Measurements from ENCODE around the gene PIEZO2. TPM values are rescaled to one million over a fixed set of nuclear protein-coding genes. Genes with fewer than 3 reads are reported as not detected.

The PIEZO2 gene
- total RNA-seq, 1 experiment from 2014 or later = 0.11 TPM

DNA sequence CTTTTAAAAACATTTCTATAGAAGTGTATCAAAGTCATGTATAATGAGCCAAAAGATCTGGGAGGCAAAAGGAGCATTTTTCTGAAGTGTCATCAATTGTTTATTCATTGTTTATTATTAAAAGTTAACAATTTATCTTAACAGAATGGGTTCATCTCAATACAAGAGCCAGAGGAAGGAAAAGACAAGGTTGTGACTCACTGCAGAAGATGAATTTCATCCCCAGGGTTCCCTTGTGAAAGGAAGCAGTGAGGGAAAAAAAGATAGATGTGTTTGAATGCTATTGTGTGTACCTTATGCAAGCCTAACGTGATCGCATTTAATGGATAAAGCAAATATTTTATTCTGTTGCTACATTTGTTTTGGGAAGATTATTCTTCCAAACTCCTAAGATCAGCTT, 286.3 kb downstream of the PIEZO2 start:
- Histone ChIP-seq H3K36me3 (ENCODE audit: control insufficient read depth, insufficient read depth, low read length) (no peaks in the 10 kb centered on the region), H3K27me3 (replicated peaks; ENCODE audit: control insufficient read depth, insufficient read depth, low read length) (no peaks in the 10 kb centered on the region), H3K4me1 (no peaks in the 10 kb centered on the region), H3K4me3 (ENCODE audit: low read depth, low read length) (no peak overlapping the region), H3K9me3 (no peaks in the 10 kb centered on the region)
- DNase-seq = no peak
- peaks cover 12% of the 10 kb centered on the region for H3K9me3 Mint-ChIP-seq (ENCODE audit: unreplicated experiment)
- H3K36me3 Mint-ChIP-seq (ENCODE audit: insufficient read depth, unreplicated experiment) = no peaks in the 10 kb centered on the region
- no peak for TF ChIP-seq CTCF (IDR thresholded peaks at IDR 0.05; ENCODE audit: insufficient read depth in 1 of 2, low read depth in 1 of 2, low read length in 1 of 2, severe bottlenecking in 1 of 2, unreplicated experiment in 1 of 2)
- no peak overlapping the region for H3K27ac Mint-ChIP-seq (ENCODE audit: unreplicated experiment)
- intact Hi-C loops (cut with micrococcal nuclease; ENCODE audit: unreplicated experiment) = no loop called here
- H3K27me3 Mint-ChIP-seq (ENCODE audit: insufficient read depth, unreplicated experiment) = peaks cover 5% of the 10 kb centered on the region
- no peak overlapping the region for H3K4me3 Mint-ChIP-seq (ENCODE audit: unreplicated experiment)
- ChIA-PET CTCF (no interaction called here), POLR2A (no interaction called here)
- H3K4me1 Mint-ChIP-seq (ENCODE audit: low read depth, unreplicated experiment) = no peaks in the 10 kb centered on the region
- no TSS peak for BruUV-seq (replicated peaks)

GRCh38 chr18:10860928-10861327, 288.4 kb downstream of the PIEZO2 start:
- TF ChIP-seq CTCF (IDR thresholded peaks at IDR 0.05; ENCODE audit: insufficient read depth in 1 of 2, low read depth in 1 of 2, low read length in 1 of 2, severe bottlenecking in 1 of 2, unreplicated experiment in 1 of 2) = no peak
- Mint-ChIP-seq H3K27ac (ENCODE audit: unreplicated experiment) (no peak overlapping the region), H3K27me3 (ENCODE audit: insufficient read depth, unreplicated experiment) (peaks cover 5% of the 10 kb centered on the region), H3K4me3 (ENCODE audit: unreplicated experiment) (no peak overlapping the region), H3K4me1 (ENCODE audit: low read depth, unreplicated experiment) (no peaks in the 10 kb centered on the region), H3K36me3 (ENCODE audit: insufficient read depth, unreplicated experiment) (no peaks in the 10 kb centered on the region), H3K9me3 (ENCODE audit: unreplicated experiment) (peaks cover 12% of the 10 kb centered on the region)
- ChIA-PET POLR2A (no interaction called here), CTCF (no interaction called here)
- no peak for DNase-seq
- no peaks in the 10 kb centered on the region for H3K27me3 ChIP-seq (replicated peaks; ENCODE audit: control insufficient read depth, insufficient read depth, low read length)
- H3K9me3 ChIP-seq = no peaks in the 10 kb centered on the region
- H3K4me3 ChIP-seq (ENCODE audit: low read depth, low read length) = no peak overlapping the region
- intact Hi-C loops (cut with micrococcal nuclease; ENCODE audit: unreplicated experiment) = no loop called here
- H3K36me3 ChIP-seq (ENCODE audit: control insufficient read depth, insufficient read depth, low read length) = no peaks in the 10 kb centered on the region
- BruUV-seq (replicated peaks) = no TSS peak
- H3K4me1 ChIP-seq = no peaks in the 10 kb centered on the region

DNA sequence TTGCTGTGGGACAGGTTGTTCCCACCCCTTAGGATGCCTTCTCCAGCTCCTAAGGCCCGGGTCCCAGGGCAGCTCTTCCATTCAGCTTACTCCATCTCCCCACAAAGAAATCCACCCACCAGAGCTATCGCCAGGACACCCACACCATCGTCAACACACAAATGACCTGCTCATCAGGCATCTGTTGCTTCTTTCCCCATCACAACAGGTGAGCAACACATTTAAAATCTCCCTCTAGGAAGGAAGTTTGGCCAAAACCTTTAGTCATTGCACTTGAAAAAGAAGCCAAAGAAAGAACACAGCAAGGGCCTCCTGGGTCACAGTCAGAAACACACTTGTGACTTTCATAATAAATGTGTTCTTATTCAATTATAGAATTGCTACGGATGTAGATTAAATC, 289.0 kb downstream of the PIEZO2 start:
- peaks cover 12% of the 10 kb centered on the region for H3K9me3 Mint-ChIP-seq (ENCODE audit: unreplicated experiment)
- BruUV-seq (replicated peaks) = no TSS peak
- no peak for TF ChIP-seq CTCF (IDR thresholded peaks at IDR 0.05; ENCODE audit: insufficient read depth in 1 of 2, low read depth in 1 of 2, low read length in 1 of 2, severe bottlenecking in 1 of 2, unreplicated experiment in 1 of 2)
- no peaks in the 10 kb centered on the region for H3K36me3 Mint-ChIP-seq (ENCODE audit: insufficient read depth, unreplicated experiment)
- intact Hi-C loops (cut with micrococcal nuclease; ENCODE audit: unreplicated experiment) = no loop called here
- no peak for DNase-seq
- H3K27ac Mint-ChIP-seq (ENCODE audit: unreplicated experiment) = no peak overlapping the region
- peaks cover 5% of the 10 kb centered on the region for H3K27me3 Mint-ChIP-seq (ENCODE audit: insufficient read depth, unreplicated experiment)
- ChIA-PET POLR2A (no interaction called here), CTCF (no interaction called here)
- Histone ChIP-seq H3K4me3 (ENCODE audit: low read depth, low read length) (no peak overlapping the region), H3K27me3 (replicated peaks; ENCODE audit: control insufficient read depth, insufficient read depth, low read length) (no peaks in the 10 kb centered on the region), H3K36me3 (ENCODE audit: control insufficient read depth, insufficient read depth, low read length) (no peaks in the 10 kb centered on the region), H3K9me3 (no peaks in the 10 kb centered on the region), H3K4me1 (no peaks in the 10 kb centered on the region)
- no peaks in the 10 kb centered on the region for H3K4me1 Mint-ChIP-seq (ENCODE audit: low read depth, unreplicated experiment)
- no peak overlapping the region for H3K4me3 Mint-ChIP-seq (ENCODE audit: unreplicated experiment)
